Tibial artery (tissue), 4 donors: ENCODE measurements around the gene GBA3.

Experiments used
- DNase-seq, 2 donors: peaks; one replicate each; pipeline ENCODE4 v3.0.0-alpha.2; 2019
- H3K27ac ChIP-seq, 2 donors: fragments of 200-600 bp; sonication (generic) in 1 of 2; 1 replicate in 1 of 2; 2 replicates in 1 of 2; pipeline ENCODE4 v1.5.1; 2018 to 2019; ENCODE audit warnings: mild to moderate bottlenecking in 1 of 2
- H3K27me3 ChIP-seq, 2 donors: fragments of 200-600 bp; sonication (generic) in 1 of 2; one replicate each; pipeline versions ENCODE4 v1.5.1 to v1.6.0; 2016 to 2019
- H3K36me3 ChIP-seq, 3 donors: fragments of 200-600 bp; sonication (generic) in 2 of 3; one replicate each; pipeline ENCODE4 v1.5.1; 2016 to 2019; ENCODE audit warnings: mild to moderate bottlenecking in 2 of 3
- H3K4me1 ChIP-seq, 4 donors: fragments of 200-600 bp; sonication (generic) in 2 of 4; 1 replicate in 3 of 4; 2 replicates in 1 of 4; pipeline ENCODE4 v1.5.1; 2016 to 2019
- H3K4me3 ChIP-seq, 2 donors: fragments of 200-600 bp; sonication (generic) in 1 of 2; 1 replicate in 1 of 2; 2 replicates in 1 of 2; pipeline ENCODE4 v1.5.1; 2018 to 2019; ENCODE audit warnings: mild to moderate bottlenecking in 2 of 2
- H3K9me3 ChIP-seq, 3 donors: fragments of 200-600 bp; sonication (generic) in 1 of 3; one replicate each; pipeline ENCODE4 v1.5.1; 2016 to 2019
- CTCF ChIP-seq, 2 experiments: fragments of 200-600 bp in 1 of 2; fragments of 450-650 bp in 1 of 2; IDR thresholded peaks; one replicate each; pipeline ENCODE4 v1.5.1; 2017 to 2019; ENCODE audit warnings: antibody characterized with exemption in 2 of 2, mild to moderate bottlenecking in 1 of 2, moderate library complexity in 1 of 2
- intact Hi-C: fragments of 100-400 bp; cut with DNase I; formaldehyde crosslinking; loops from one replicate; pipeline ENCODE4 v1.15.0; 2023; ENCODE audit warnings: low total_unique reads

Gene GBA3

GRCh38 chr4:22672519-22672918, 20.2 kb upstream of the GBA3 start:
- Histone ChIP-seq H3K4me1 (peaks cover 0 to 34% (median 8%) of the 10 kb centered on the region in 4 donors), H3K9me3 (no peaks in the 10 kb centered on the region), H3K27me3 (no peaks in the 10 kb centered on the region), H3K36me3 (no peaks in the 10 kb centered on the region), H3K4me3 (no peak overlapping the region), H3K27ac (no peak overlapping the region)
- DNase-seq = no peak
- intact Hi-C loops = no loop called here
- no peak for TF ChIP-seq CTCF (IDR thresholded peaks at IDR 0.05)

- no peaks in the 10 kb centered on the region for H3K27me3 ChIP-seq
- no peak overlapping the region for H3K27ac ChIP-seq
- intact Hi-C loops = no loop called here
These were observed 19.8 kb upstream of the GBA3 start for GRCh38 chr4:22672944-22673343.

DNA sequence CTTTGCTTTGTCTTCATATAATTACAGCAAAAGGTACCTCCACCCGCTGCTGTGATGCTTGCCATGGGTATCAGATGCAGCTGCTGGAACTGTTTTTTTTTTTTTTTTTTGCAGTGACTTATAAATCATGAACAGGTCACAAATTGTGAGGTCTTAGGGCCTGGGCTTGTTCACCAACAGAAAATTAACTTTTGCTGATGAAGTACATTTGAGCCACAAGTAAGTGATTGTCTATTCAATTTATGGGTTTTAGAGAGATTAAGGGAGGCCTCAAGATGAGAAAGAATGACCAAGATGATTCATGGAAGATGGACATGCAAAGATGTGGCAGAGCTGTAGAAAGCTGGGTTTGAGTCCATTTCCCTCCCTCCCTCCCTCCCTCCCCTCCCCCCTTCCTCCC, 18.0 kb upstream of the GBA3 start:
- intact Hi-C loops = no loop called here
- no peak for TF ChIP-seq CTCF (IDR thresholded peaks at IDR 0.05)
- H3K4me3 ChIP-seq = no peak overlapping the region
- no peaks in the 10 kb centered on the region for H3K9me3 ChIP-seq
- no peak overlapping the region for H3K27ac ChIP-seq
- DNase-seq = no peak
- peaks cover 0 to 37% (median 16%) of the 10 kb centered on the region in 4 donors for H3K4me1 ChIP-seq
- no peaks in the 10 kb centered on the region for H3K27me3 ChIP-seq
- no peaks in the 10 kb centered on the region for H3K36me3 ChIP-seq

More at GRCh38 chr4:22672944-22673343, 19.8 kb upstream of the GBA3 start:
- no peaks in the 10 kb centered on the region for H3K9me3 ChIP-seq
- DNase-seq = no peak
- peaks cover 0 to 34% (median 10%) of the 10 kb centered on the region in 4 donors for H3K4me1 ChIP-seq
- no peak overlapping the region for H3K4me3 ChIP-seq
- no peak for TF ChIP-seq CTCF (IDR thresholded peaks at IDR 0.05)
- no peaks in the 10 kb centered on the region for H3K36me3 ChIP-seq

DNA sequence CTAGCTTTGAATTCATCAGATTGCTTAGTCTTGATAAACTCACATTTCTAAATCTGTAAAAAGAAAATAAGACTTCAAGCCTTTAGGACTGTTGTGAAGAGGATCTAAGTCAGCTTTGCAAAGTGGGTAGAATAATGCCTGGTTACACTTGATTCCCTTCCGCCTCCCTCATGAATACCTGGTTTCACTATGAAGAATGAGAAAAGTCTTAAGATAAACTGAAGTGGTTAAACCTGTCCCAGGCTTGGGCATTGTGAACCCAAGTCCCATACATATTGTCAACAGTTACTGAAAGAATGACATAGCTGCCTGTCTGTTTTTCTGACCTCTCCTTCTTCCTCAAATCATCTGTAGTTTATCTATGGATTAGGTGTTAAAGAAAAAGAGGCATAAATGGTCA, 16.7 kb upstream of the GBA3 start:
- Histone ChIP-seq H3K4me1 (peaks cover 0 to 41% (median 23%) of the 10 kb centered on the region in 4 donors), H3K27me3 (no peaks in the 10 kb centered on the region), H3K36me3 (no peaks in the 10 kb centered on the region), H3K4me3 (no peak overlapping the region), H3K9me3 (no peaks in the 10 kb centered on the region), H3K27ac (no peak overlapping the region)
- intact Hi-C loops = no loop called here
- no peak for DNase-seq
- TF ChIP-seq CTCF (IDR thresholded peaks at IDR 0.05) = no peak

- intact Hi-C loops = no loop called here
- DNase-seq = no peak
- no peak overlapping the region for H3K4me3 ChIP-seq
- no peaks in the 10 kb centered on the region for H3K36me3 ChIP-seq
- no peaks in the 10 kb centered on the region for H3K27me3 ChIP-seq
- H3K9me3 ChIP-seq = no peaks in the 10 kb centered on the region
- no peak for TF ChIP-seq CTCF (IDR thresholded peaks at IDR 0.05)
- H3K4me1 ChIP-seq = peaks cover 0 to 40% (median 23%) of the 10 kb centered on the region in 4 donors
- H3K27ac ChIP-seq = peak overlapping the region; percentile 32 to 71
These were observed 15.0 kb upstream of the GBA3 start for GRCh38 chr4:22677780-22678179.
